ENCODE results near the gene EFHC1.

Gene EFHC1

GRCh38 chr6:52537001-52537753, 117.0 kb downstream of the EFHC1 start:
- DNase-seq (ENCODE audit: low read depth in 2 of 2, low spot score in 1 of 2): no peak

- DNase-seq (ENCODE audit: low read depth in 2 of 2, low spot score in 1 of 2): no peak
Measured at GRCh38 chr6:52538252-52538900, 118.2 kb downstream of the EFHC1 start.

GRCh38 chr6:52538901-52539354, 118.8 kb downstream of the EFHC1 start:
- no peak for DNase-seq (ENCODE audit: low read depth in 2 of 2, low spot score in 1 of 2)

DNA sequence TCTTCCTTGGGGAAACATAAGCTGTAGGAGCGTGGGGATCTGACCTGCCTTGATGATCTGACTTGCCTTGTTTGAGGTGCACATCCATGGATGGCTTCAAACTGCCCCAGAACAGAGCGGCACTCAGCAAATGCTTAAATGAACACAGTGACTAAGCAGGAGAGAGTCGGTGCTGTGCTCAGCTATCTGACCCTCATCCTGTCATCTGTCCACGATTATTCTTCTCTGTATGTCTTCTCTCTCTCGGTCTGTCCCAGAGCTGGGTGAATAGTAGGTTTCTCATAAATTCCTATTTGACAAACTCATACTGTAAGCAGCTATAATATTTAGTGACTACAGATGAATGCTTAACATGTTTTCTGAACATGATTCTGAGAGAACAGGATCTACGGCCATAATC, 119.5 kb downstream of the EFHC1 start:
- DNase-seq (ENCODE audit: low read depth in 2 of 2, low spot score in 1 of 2): no peak

DNA sequence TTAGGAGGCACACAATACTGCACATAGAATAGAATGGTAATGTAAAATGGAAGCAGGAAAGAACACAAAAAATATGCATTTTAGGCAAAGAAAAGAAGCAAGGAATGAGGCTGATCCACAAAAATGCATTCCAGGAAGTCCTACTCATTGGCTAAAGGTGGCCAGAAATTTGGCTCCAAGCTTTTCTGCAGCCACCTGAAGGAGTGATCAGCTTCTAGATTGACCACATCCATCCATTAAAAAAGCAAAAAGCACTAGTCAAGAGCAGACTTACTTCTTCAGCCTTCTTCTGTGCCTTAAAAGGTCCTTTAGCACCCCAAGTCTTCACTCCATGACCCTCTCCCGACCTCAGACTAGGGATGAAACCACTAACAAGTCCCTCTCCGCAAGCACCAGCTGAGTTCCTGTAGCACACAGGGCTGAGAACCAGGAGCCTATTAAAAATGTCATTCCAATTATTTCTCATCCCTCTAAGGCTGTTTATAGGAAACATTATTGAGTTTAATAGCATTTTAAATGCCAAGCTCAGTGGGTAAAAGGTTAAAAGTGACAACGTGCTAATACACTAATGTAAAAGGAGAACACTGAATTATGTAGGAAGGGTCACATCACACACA, 120.3 kb downstream of the EFHC1 start:
- DNase-seq (ENCODE audit: low read depth in 2 of 2, low spot score in 1 of 2): no peak

GRCh38 chr6:52541135-52541534, 121.0 kb downstream of the EFHC1 start:
- no peak for DNase-seq (ENCODE audit: low read depth in 2 of 2, low spot score in 1 of 2)

- DNase-seq (ENCODE audit: low read depth in 2 of 2, low spot score in 1 of 2): no peak
Measured at GRCh38 chr6:52543262-52543661, 123.1 kb downstream of the EFHC1 start.

DNA sequence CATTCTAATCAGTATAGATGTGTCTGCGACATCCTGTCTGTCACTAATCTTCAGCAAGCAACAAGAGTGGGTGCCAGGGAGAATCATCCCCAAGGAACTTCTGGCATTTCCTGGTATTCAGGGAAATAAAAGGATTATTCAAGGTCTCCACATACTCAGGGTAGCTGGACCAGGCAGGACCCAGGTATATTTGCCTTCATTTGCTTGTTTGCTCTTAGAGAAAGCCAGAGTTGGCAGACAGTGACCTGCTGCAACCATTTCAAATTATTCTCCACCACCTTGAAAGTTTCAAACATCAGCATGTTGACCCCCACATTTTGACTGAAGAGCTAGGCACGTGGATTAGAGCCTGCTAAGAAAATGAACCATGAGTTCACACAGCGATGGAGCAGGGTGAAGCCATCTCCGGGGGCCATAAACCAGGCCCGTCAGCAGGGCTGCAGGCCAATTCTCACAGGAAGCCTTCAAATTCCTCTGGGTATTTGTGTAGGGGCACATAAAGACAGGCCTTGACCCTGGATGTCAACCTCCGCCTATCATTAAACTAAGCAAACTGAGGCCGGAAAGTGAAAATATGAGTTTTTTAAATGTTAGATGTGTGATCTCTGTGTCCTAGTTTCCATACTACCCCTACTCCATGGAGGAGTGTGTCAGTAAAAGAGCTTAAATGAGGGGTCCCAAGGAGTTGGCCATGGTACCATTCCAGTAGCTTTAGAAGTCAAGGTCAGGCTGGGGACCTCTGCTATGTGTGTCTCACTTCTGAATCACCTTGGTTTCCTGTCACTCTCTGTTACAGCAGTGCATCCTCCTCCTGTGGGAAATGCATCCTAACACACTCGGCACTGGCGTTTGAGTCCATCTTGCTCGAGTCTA, 123.8 kb downstream of the EFHC1 start:
- DNase-seq (ENCODE audit: low read depth in 2 of 2, low spot score in 1 of 2): no peak

DNA sequence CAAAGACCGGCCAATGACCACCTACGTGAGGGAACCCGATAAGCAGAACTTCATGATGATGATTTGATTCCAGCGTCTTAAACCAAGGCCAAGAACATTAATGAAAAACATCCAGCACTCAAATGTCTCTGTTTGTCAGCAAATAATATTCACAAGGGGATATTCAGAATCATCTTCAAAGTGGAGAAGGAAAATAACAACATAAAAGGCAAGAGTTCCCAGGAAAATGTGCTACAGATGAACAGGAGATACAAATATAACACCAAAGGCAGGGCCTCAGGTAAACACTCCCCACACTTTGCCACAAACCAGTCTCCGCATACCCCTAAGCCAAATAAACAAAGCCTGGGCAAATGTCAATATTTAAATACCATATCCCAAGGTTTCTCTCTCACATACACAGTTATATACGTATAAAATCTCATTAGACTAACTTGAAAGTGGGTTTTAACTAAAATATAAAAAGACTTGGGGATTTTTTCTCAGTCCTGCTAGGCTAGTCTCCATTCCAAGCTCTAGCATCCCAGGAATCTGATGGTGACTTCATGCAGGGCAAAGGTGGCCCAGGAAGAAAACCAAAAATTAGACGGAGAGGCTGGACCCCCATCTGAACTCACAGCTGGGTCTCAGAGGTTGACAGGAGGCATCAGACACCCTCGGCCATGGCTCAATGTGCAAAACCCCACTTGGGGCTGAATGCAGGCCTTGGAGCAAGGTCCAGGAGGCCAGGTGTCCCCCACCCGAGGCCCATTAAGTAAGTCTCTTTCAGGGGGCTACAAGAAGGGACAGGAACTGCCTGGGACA, 124.7 kb downstream of the EFHC1 start:
- DNase-seq (ENCODE audit: low read depth in 2 of 2, low spot score in 1 of 2): no peak

DNA sequence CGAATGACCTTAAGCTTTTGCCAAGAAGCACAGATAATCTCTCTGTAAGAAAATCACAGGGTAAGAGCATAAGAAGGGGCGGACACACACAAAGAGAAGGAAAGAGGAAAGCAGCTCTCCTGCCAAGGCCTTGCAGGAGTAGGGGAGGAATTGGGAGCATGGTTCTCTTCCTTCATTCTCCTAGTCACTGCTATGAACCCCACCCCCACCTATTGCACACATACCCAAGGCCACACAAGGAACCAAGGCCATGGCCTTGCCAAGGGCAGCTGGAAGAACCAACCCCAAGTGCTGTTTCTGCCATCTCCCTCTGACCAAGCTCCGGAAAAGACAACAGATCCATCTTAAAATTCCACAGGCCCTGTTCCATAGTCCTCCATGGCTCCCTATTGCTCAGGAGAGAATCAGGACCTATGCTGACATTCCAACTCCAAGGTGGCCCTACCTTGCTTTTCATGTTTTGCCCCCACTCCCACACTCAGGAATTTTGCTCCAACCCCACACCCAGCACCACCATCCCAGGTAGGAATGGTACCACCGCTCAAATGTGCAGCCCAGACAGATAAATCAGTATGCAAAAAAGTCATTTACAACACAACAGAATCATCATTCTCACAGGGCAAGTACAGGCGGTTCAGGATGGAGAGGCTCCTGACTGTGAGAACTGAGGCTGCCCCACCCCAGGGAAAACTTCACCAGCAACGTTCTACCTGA, 125.4 kb downstream of the EFHC1 start:
- no peak for DNase-seq (ENCODE audit: low read depth in 2 of 2, low spot score in 1 of 2)

GRCh38 chr6:52546192-52546591, 126.0 kb downstream of the EFHC1 start:
- DNase-seq (ENCODE audit: low read depth in 2 of 2, low spot score in 1 of 2): no peak

DNA sequence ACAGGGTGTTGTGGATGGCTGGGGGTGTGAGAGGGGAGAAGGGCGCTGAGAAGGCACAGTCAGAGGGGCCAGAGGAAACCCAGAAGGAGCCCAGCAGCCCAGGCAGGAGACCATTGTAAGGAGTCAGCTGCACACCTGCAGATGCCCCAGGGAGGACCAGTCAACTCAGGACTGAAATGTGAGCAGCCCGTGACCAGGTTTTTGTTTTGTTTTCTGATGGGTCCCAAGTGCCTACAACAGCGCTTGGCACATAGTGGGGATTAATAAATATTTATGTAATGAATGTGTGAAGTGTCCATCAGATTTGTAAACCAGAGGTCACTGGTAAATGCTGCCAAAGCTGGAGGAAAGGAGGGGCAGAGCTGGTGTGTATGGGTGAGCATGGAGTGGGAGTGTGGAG, 126.5 kb downstream of the EFHC1 start:
- DNase-seq (ENCODE audit: low read depth in 2 of 2, low spot score in 1 of 2): no peak

- DNase-seq (ENCODE audit: low read depth in 2 of 2, low spot score in 1 of 2): no peak
Measured at GRCh38 chr6:52547647-52548352, 127.7 kb downstream of the EFHC1 start.

GRCh38 chr6:52548353-52548713, 128.2 kb downstream of the EFHC1 start:
- DNase-seq (ENCODE audit: low read depth in 2 of 2, low spot score in 1 of 2): no peak

GRCh38 chr6:52548999-52549398, 128.9 kb downstream of the EFHC1 start:
- no peak for DNase-seq (ENCODE audit: low read depth in 2 of 2, low spot score in 1 of 2)

DNA sequence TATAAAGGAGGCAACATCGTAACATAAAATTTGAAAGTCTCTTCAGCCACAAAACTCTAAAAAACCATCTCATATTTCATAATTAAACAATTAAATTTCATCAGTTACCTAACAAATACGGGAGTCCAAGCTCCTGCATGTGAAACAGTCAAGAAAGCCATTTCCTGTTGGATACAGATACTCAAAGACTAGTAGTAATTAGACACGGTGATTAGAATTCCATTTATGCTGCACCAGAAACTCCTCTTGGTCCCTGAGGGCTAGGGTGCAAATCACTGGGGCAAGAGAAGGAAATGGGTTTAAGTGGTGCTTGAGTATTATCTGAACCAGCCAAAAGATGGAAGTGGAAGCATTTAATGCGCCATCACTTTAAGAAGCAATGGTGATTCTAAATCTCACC, 129.3 kb downstream of the EFHC1 start:
- no peak for DNase-seq (ENCODE audit: low read depth in 2 of 2, low spot score in 1 of 2)

- no peak for DNase-seq (ENCODE audit: low read depth in 2 of 2, low spot score in 1 of 2)
Measured at GRCh38 chr6:52550014-52550575, 130.0 kb downstream of the EFHC1 start.

DNA sequence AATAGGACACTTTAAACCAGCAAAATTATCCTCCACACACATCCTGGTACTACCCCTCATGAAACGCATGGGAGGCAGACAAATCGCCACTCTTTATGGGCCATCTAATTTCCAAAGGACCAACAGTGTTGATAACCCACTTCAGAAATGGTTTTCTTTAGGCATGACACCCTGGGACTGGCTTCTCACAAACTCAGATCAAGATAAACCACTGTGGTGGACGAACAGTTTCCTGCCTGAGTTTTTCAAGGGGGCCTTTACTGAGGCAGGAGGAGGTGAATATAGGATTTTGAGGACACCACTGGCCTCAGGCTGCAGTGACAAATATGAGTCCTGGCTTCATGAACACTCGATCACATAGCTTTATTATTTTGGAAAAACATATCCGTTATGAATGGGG, 130.7 kb downstream of the EFHC1 start:
- no peak for DNase-seq (ENCODE audit: low read depth in 2 of 2, low spot score in 1 of 2)

Data from stimulated activated CD8-positive, alpha-beta memory T cell treated with anti-CD3 and anti-CD28 coated beads, Interleukin-4, amount 100 ng/mL, for 4 hours (primary cell).